ENCODE data around the gene CCDC169. TPM values are rescaled to one million over a fixed set of nuclear protein-coding genes. Genes with fewer than 3 reads are reported as not detected.
"Not testable (repeated sequence)": the region's sequence is repeated elsewhere in the genome, so short reads cannot be mapped to it uniquely, and the experiment has no call there.

The CCDC169 gene
- total RNA-seq, 2 donors from 2014 or later = 1.1 to 2.7 TPM

GRCh38 chr13:36331280-36331679, 33.7 kb upstream of the CCDC169 start:
- Mint-ChIP-seq H3K4me3 (no peak overlapping the region), H3K27ac (peak overlapping the region; percentile 17), H3K27me3 (no peaks in the 10 kb centered on the region), H3K36me3 (ENCODE audit: low read depth) (peaks cover 82% of the 10 kb centered on the region), H3K9me3 (no peaks in the 10 kb centered on the region), H3K4me1 (peaks cover 20% of the 10 kb centered on the region)
- no peak for ATAC-seq (replicated peaks)

GRCh38 chr13:36329361-36329760, 31.7 kb upstream of the CCDC169 start:
- H3K9me3 Mint-ChIP-seq = no peaks in the 10 kb centered on the region
- H3K4me1 Mint-ChIP-seq = peaks cover 13% of the 10 kb centered on the region
- H3K27ac Mint-ChIP-seq = no peak overlapping the region
- no peaks in the 10 kb centered on the region for H3K27me3 Mint-ChIP-seq
- H3K4me3 Mint-ChIP-seq = no peak overlapping the region
- ATAC-seq (replicated peaks) = no peak
- H3K36me3 Mint-ChIP-seq (ENCODE audit: low read depth) = peaks cover 89% of the 10 kb centered on the region

- H3K4me3 Mint-ChIP-seq = no peak overlapping the region
- no peak for ATAC-seq (replicated peaks)
- H3K4me1 Mint-ChIP-seq = peaks cover 9% of the 10 kb centered on the region
- H3K36me3 Mint-ChIP-seq (ENCODE audit: low read depth) = peaks cover 89% of the 10 kb centered on the region
- H3K27me3 Mint-ChIP-seq = no peaks in the 10 kb centered on the region
- H3K9me3 Mint-ChIP-seq = no peaks in the 10 kb centered on the region
- no peak overlapping the region for H3K27ac Mint-ChIP-seq
Observed at GRCh38 chr13:36328821-36329220, 31.2 kb upstream of the CCDC169 start.

- H3K4me1 Mint-ChIP-seq = no peaks in the 10 kb centered on the region
- no peaks in the 10 kb centered on the region for H3K9me3 Mint-ChIP-seq
- ATAC-seq (replicated peaks) = no peak
- H3K36me3 Mint-ChIP-seq (ENCODE audit: low read depth) = peaks cover 93% of the 10 kb centered on the region
- H3K27me3 Mint-ChIP-seq = no peaks in the 10 kb centered on the region
- H3K4me3 Mint-ChIP-seq = no peak overlapping the region
- H3K27ac Mint-ChIP-seq = no peak overlapping the region
Observed at GRCh38 chr13:36325912-36326311, 28.3 kb upstream of the CCDC169 start.

GRCh38 chr13:36324881-36325280, 27.3 kb upstream of the CCDC169 start:
- not testable (repeated sequence) for H3K4me1 Mint-ChIP-seq; H3K27ac Mint-ChIP-seq; H3K9me3 Mint-ChIP-seq; ATAC-seq (replicated peaks); H3K4me3 Mint-ChIP-seq; H3K27me3 Mint-ChIP-seq
- H3K36me3 Mint-ChIP-seq (ENCODE audit: low read depth) = peaks cover 93% of the 10 kb centered on the region

- ATAC-seq (replicated peaks) = no peak
- Mint-ChIP-seq H3K4me3 (no peak overlapping the region), H3K36me3 (ENCODE audit: low read depth) (peaks cover 89% of the 10 kb centered on the region), H3K9me3 (no peaks in the 10 kb centered on the region), H3K4me1 (no peaks in the 10 kb centered on the region), H3K27ac (no peak overlapping the region), H3K27me3 (no peaks in the 10 kb centered on the region)
Observed at GRCh38 chr13:36323951-36324566, 26.4 kb upstream of the CCDC169 start.

GRCh38 chr13:36323408-36323807, 25.8 kb upstream of the CCDC169 start:
- Mint-ChIP-seq H3K9me3 (no peaks in the 10 kb centered on the region), H3K27me3 (no peaks in the 10 kb centered on the region), H3K36me3 (ENCODE audit: low read depth) (peaks cover 82% of the 10 kb centered on the region), H3K4me1 (no peaks in the 10 kb centered on the region), H3K27ac (no peak overlapping the region), H3K4me3 (no peak overlapping the region)
- no peak for ATAC-seq (replicated peaks)

- H3K27ac Mint-ChIP-seq = peak overlapping the region; percentile 11
- not testable (repeated sequence) for ATAC-seq (replicated peaks); H3K4me3 Mint-ChIP-seq; H3K27me3 Mint-ChIP-seq; H3K9me3 Mint-ChIP-seq; H3K4me1 Mint-ChIP-seq
- H3K36me3 Mint-ChIP-seq (ENCODE audit: low read depth) = peaks cover 75% of the 10 kb centered on the region
Observed at GRCh38 chr13:36319793-36320192, 22.2 kb upstream of the CCDC169 start.

GRCh38 chr13:36313047-36313969, 15.7 kb upstream of the CCDC169 start:
- Mint-ChIP-seq H3K9me3 (no peaks in the 10 kb centered on the region), H3K27me3 (no peaks in the 10 kb centered on the region), H3K4me3 (no peak overlapping the region), H3K36me3 (ENCODE audit: low read depth) (peaks cover 93% of the 10 kb centered on the region), H3K27ac (peak overlapping the region; percentile 33), H3K4me1 (peaks cover 8% of the 10 kb centered on the region)
- peak; percentile 62 for ATAC-seq (replicated peaks)

GRCh38 chr13:36310417-36311108, 12.9 kb upstream of the CCDC169 start:
- peak overlapping the region; percentile 65 for H3K27ac Mint-ChIP-seq
- no peaks in the 10 kb centered on the region for H3K27me3 Mint-ChIP-seq
- no peak overlapping the region for H3K4me3 Mint-ChIP-seq
- no peaks in the 10 kb centered on the region for H3K9me3 Mint-ChIP-seq
- peaks cover 8% of the 10 kb centered on the region for H3K4me1 Mint-ChIP-seq
- peak; percentile 64 for ATAC-seq (replicated peaks)
- peaks cover 78% of the 10 kb centered on the region for H3K36me3 Mint-ChIP-seq (ENCODE audit: low read depth)

GRCh38 chr13:36302289-36302688, 4.7 kb upstream of the CCDC169 start:
- peaks cover 5% of the 10 kb centered on the region for H3K27me3 Mint-ChIP-seq
- no peak overlapping the region for H3K4me3 Mint-ChIP-seq
- H3K36me3 Mint-ChIP-seq (ENCODE audit: low read depth) = peaks cover 23% of the 10 kb centered on the region
- H3K27ac Mint-ChIP-seq = no peak overlapping the region
- peaks cover 9% of the 10 kb centered on the region for H3K4me1 Mint-ChIP-seq
- ATAC-seq (replicated peaks) = no peak
- H3K9me3 Mint-ChIP-seq = no peaks in the 10 kb centered on the region

GRCh38 chr13:36299469-36299868, 1.9 kb upstream of the CCDC169 start:
- H3K27ac Mint-ChIP-seq; H3K9me3 Mint-ChIP-seq; H3K27me3 Mint-ChIP-seq; H3K4me1 Mint-ChIP-seq; ATAC-seq (replicated peaks); H3K4me3 Mint-ChIP-seq: not testable (repeated sequence)
- peaks cover 15% of the 10 kb centered on the region for H3K36me3 Mint-ChIP-seq (ENCODE audit: low read depth)

GRCh38 chr13:36298535-36299068, 988 bp upstream of the CCDC169 start:
- H3K4me1 Mint-ChIP-seq = peaks cover 9% of the 10 kb centered on the region
- peak overlapping the region; percentile 87 for H3K4me3 Mint-ChIP-seq
- H3K27me3 Mint-ChIP-seq = peaks cover 12% of the 10 kb centered on the region
- no peaks in the 10 kb centered on the region for H3K9me3 Mint-ChIP-seq
- H3K27ac Mint-ChIP-seq = no peak overlapping the region
- no peak for ATAC-seq (replicated peaks)
- peaks cover 6% of the 10 kb centered on the region for H3K36me3 Mint-ChIP-seq (ENCODE audit: low read depth)

GRCh38 chr13:36294096-36294495, 3.5 kb downstream of the CCDC169 start:
- no peak for ATAC-seq (replicated peaks)
- Mint-ChIP-seq H3K36me3 (ENCODE audit: low read depth) (no peaks in the 10 kb centered on the region), H3K9me3 (no peaks in the 10 kb centered on the region), H3K27ac (no peak overlapping the region), H3K4me1 (peaks cover 9% of the 10 kb centered on the region), H3K4me3 (no peak overlapping the region), H3K27me3 (peaks cover 12% of the 10 kb centered on the region)
